SK-N-SH (cell line): Measurements from ENCODE around the gene B4GALT1. TPM values are rescaled to one million over a fixed set of nuclear protein-coding genes. Genes with fewer than 3 reads are reported as not detected.

Experiments used
- CTCF ChIA-PET: fragments of 300-600, 350-600 bp; formaldehyde crosslinking; extraction: SDS; loops from one replicate; lab custom pipeline; 2021; lab: Yijun Ruan, JAX
- POLR2A ChIA-PET: fragments of 350-600 bp; sonication (Branson Sonifier 250); formaldehyde crosslinking; extraction: SDS; loops from one replicate; lab custom pipeline; 2020; ENCODE audit warnings: antibody characterized with exemption, inconsistent platforms; lab: Yijun Ruan, JAX
- DNase-seq: peaks from one replicate; pipeline ENCODE4 v3.0.0; 2012
- H2AFZ ChIP-seq: fragments of 200-600 bp; sonication (generic); 2 replicates; pipeline ENCODE4 v1.8.1; 2016; ENCODE audit warnings: antibody characterized with exemption, mild to moderate bottlenecking, low read depth
- H3F3A ChIP-seq: fragments of 200-600 bp; sonication (generic); replicated peaks from 2 replicates; pipeline ENCODE3; 2016; ENCODE audit warnings: antibody characterized with exemption, mild to moderate bottlenecking; ENCODE audit not compliant: insufficient read depth
- H3K27ac ChIP-seq, 2 experiments: fragments of 200-500 bp in 1 of 2; fragments of 200-600 bp in 1 of 2; sonication (Bioruptor generic) in 1 of 2; sonication (generic), shearing (Covaris generic) in 1 of 2; 2 replicates each; pipeline versions ENCODE4 v1.5.1 to v1.6.1; 2014 to 2016; ENCODE audit warnings: low read depth in 2 of 2, inconsistent platforms in 1 of 2, low read length in 1 of 2, mild to moderate bottlenecking in 1 of 2, mixed read lengths in 1 of 2
- H3K27me3 ChIP-seq: fragments of 200-600 bp; sonication (generic), shearing (Covaris generic); 2 replicates; pipeline ENCODE4 v1.6.1; 2016; ENCODE audit warnings: mixed run types; ENCODE audit not compliant: insufficient read depth
- H3K36me3 ChIP-seq, 2 experiments: fragments of 200-500 bp in 1 of 2; fragments of 200-600 bp in 1 of 2; sonication (Bioruptor generic) in 1 of 2; sonication (generic) in 1 of 2; replicated peaks in 1 of 2; 2 replicates each; pipeline versions ENCODE3 to v1.5.1; 2014 to 2016; ENCODE audit warnings: low read length in 1 of 2, mild to moderate bottlenecking in 1 of 2; ENCODE audit not compliant: insufficient read depth in 2 of 2, control insufficient read depth in 1 of 2
- H3K4me1 ChIP-seq, 2 experiments: fragments of 200-500 bp in 1 of 2; fragments of 200-600 bp in 1 of 2; sonication (Bioruptor generic) in 1 of 2; sonication (generic), shearing (Covaris generic) in 1 of 2; 2 replicates each; pipeline versions ENCODE4 v1.5.1 to v1.6.1; 2014 to 2016; ENCODE audit warnings: low read depth in 1 of 2, low read length in 1 of 2, mixed run types in 1 of 2; ENCODE audit not compliant: insufficient read depth in 2 of 2, control insufficient read depth in 1 of 2
- H3K4me2 ChIP-seq: fragments of 200-600 bp; sonication (generic), shearing (Covaris generic); 2 replicates; pipeline ENCODE4 v1.6.1; 2017; ENCODE audit warnings: mixed run types
- H3K4me3 ChIP-seq, 2 experiments: fragments of 200-500 bp in 1 of 2; fragments of 200-600 bp in 1 of 2; sonication (Bioruptor generic) in 1 of 2; sonication (generic), shearing (Covaris generic) in 1 of 2; 2 replicates each; pipeline versions ENCODE4 v1.5.1 to v1.8.1; 2014 to 2016; ENCODE audit warnings: low read depth in 2 of 2, inconsistent platforms in 1 of 2, low read length in 1 of 2, mild to moderate bottlenecking in 1 of 2, mixed read lengths in 1 of 2, moderate library complexity in 1 of 2
- H3K79me2 ChIP-seq: fragments of 200-600 bp; sonication (generic); 2 replicates; pipeline ENCODE4 v1.8.1; 2017; ENCODE audit warnings: mild to moderate bottlenecking; ENCODE audit not compliant: insufficient read depth
- H3K9ac ChIP-seq: fragments of 200-600 bp; sonication (generic); 2 replicates; pipeline ENCODE4 v1.6.1; 2017; ENCODE audit warnings: mixed run types
- H3K9me2 ChIP-seq: fragments of 200-600 bp; sonication (generic); 2 replicates; pipeline ENCODE4 v1.6.1; 2017; ENCODE audit warnings: mixed run types
- H3K9me3 ChIP-seq: fragments of 200-600 bp; sonication (generic); 2 replicates; pipeline ENCODE4 v1.6.1; 2017; ENCODE audit warnings: mixed run types, mild to moderate bottlenecking, moderate library complexity
- H4K20me1 ChIP-seq: fragments of 200-600 bp; sonication (generic); 2 replicates; pipeline ENCODE4 v1.6.1; 2017; ENCODE audit warnings: mild to moderate bottlenecking, mixed run types; ENCODE audit not compliant: insufficient read depth
- ELF1 ChIP-seq: IDR thresholded peaks from 2 replicates; pipeline ENCODE4 v1.4.0; 2012
- MEF2A ChIP-seq: IDR thresholded peaks from 2 replicates; pipeline ENCODE4 v1.4.0; 2012; ENCODE audit warnings: low read depth, borderline replicate concordance
- MXI1 ChIP-seq: IDR thresholded peaks from 2 replicates; pipeline ENCODE4 v1.6.1; 2012; ENCODE audit warnings: mild to moderate bottlenecking, low read depth, low read length, improper control_type of control experiment
- NFIC ChIP-seq: IDR thresholded peaks from 2 replicates; pipeline ENCODE4 v1.4.0; 2012; ENCODE audit warnings: borderline replicate concordance
- NRF1 ChIP-seq: IDR thresholded peaks from 2 replicates; pipeline ENCODE4 v1.6.1; 2012; ENCODE audit warnings: low read depth, mild to moderate bottlenecking, low read length
- RAD21 ChIP-seq: IDR thresholded peaks from 2 replicates; pipeline ENCODE4 v1.6.1; 2012; ENCODE audit warnings: mild to moderate bottlenecking, low read length
- SIN3A ChIP-seq: IDR thresholded peaks from 2 replicates; pipeline ENCODE4 v1.6.1; 2012; ENCODE audit warnings: low read depth, mild to moderate bottlenecking, low read length, moderate library complexity, borderline replicate concordance
- TCF12 ChIP-seq: IDR thresholded peaks from 2 replicates; pipeline ENCODE4 v1.4.0; 2012
- USF1 ChIP-seq: IDR thresholded peaks from 2 replicates; pipeline ENCODE4 v1.4.0; 2012; ENCODE audit warnings: low read depth, borderline replicate concordance
- YY1 ChIP-seq: IDR thresholded peaks from 2 replicates; pipeline ENCODE4 v1.4.0; 2012; ENCODE audit warnings: low read depth, mild to moderate bottlenecking
- ZBTB33 ChIP-seq: IDR thresholded peaks from 2 replicates; pipeline ENCODE4 v1.4.0; 2012; ENCODE audit warnings: low read depth, borderline replicate concordance
- WGBS: methylation state at CpG from one replicate; pipeline ENCODE4 v1.1.6; 2017; ENCODE audit warnings: low lambda C conversion rate; 5-methylcytosine and 5-hydroxymethylcytosine counted together
- polyA plus RNA-seq, 3 experiments: library from polyadenylated mRNA; depleted of rRNA; stranded (reverse); fragments of >200 nt; gene quantifications; 2 replicates each; pipeline ENCODE4 v1.2.3, GENCODE V29; 2012

Gene B4GALT1
- polyA plus RNA-seq, 1 of the 3 experiments (the other 2 are of a cell fraction), result 36.2 TPM

DNA sequence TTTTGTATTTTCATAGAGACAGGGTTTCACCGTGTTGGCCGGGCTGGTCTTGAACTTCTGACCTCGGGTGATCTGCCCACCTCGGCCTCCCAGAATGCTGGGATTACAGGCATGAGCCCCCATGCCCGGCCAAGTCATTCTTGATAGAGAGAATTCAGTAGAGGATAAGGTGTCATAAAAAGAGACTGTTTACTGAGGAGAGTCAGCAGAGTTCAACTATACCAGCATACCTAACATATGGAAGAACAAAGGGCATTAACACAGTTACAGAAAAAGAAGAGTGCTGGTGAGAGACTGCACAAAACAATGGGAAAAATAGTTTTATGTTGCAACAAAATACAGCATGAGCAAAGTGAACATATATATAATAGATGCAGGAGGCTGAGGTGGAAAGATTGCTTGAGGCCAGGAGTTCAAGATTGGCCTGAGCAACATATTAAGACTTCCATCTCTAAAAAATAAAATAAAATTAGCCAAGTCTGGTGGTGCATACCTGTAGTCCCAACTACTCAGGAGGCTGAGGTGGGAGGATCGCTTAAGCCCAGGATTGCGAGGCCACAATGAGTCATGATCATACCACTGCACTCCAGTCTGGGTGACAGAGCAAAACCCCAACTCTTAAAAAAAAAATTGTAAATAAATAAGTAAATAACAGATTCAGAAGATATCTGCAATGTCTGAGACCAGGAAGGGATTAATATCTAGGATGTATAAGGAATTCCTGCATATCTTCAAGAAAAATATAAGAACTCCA lies 19.5 kb downstream of the B4GALT1 start:
- CTCF ChIA-PET, result interaction anchor here (0.8 kb wide), 1 partner anchor 67 kb away, joined by 3 read pairs; no protein-coding TSS in a partner anchor

GRCh38 chr9:33146298-33146697 lies 20.8 kb downstream of the B4GALT1 start:
- CTCF ChIA-PET, result no interaction called here
- WGBS, result 100% methylated on average over 2 of the region's 2 CpGs

More for the DNA sequence above, 19.5 kb downstream of the B4GALT1 start:
- POLR2A ChIA-PET, result no interaction called here
- no peaks in the 10 kb centered on the region for H3K9me3 ChIP-seq
- peaks cover 29% of the 10 kb centered on the region; the same call in 1 of the 2 replicates for H4K20me1 ChIP-seq
- no peaks in the 10 kb centered on the region for H3K27me3 ChIP-seq
- peaks cover 0 to under 1% of the 10 kb centered on the region in 2 experiments for H3K36me3 ChIP-seq
- no peak overlapping the region for H3K4me2 ChIP-seq
- no peak overlapping the region for H3K9ac ChIP-seq
- 85% methylated on average over 7 of the region's 7 CpGs for WGBS
- TF ChIP-seq USF1, result no peak
- TF ChIP-seq NFIC, result no peak
- no peak for TF ChIP-seq RAD21
- no peak for TF ChIP-seq YY1
- TF ChIP-seq NRF1, result no peak
- H3K27ac ChIP-seq, result no peak overlapping the region
- H3K9me2 ChIP-seq, result no peaks in the 10 kb centered on the region
- H3F3A ChIP-seq, result peaks cover 24% of the 10 kb centered on the region
- no peak for DNase-seq
- peaks cover 6 to 22% of the 10 kb centered on the region in 2 experiments; a peak in 2 of 4 replicates for H3K4me1 ChIP-seq
- no peak overlapping the region for H3K4me3 ChIP-seq
- H3K79me2 ChIP-seq, result peaks cover 93% of the 10 kb centered on the region
- H2AFZ ChIP-seq, result no peak overlapping the region

More at GRCh38 chr9:33146298-33146697, 20.8 kb downstream of the B4GALT1 start:
- H3K27me3 ChIP-seq, result no peaks in the 10 kb centered on the region
- no peak overlapping the region for H2AFZ ChIP-seq
- peaks cover 0 to 3% of the 10 kb centered on the region in 2 experiments for H3K36me3 ChIP-seq
- TF ChIP-seq MEF2A (no peak), USF1 (no peak), YY1 (no peak), ZBTB33 (no peak), SIN3A (no peak), NRF1 (no peak), MXI1 (no peak), ELF1 (no peak), TCF12 (no peak)
- no peak overlapping the region for H3K4me2 ChIP-seq
- peaks cover 6 to 14% of the 10 kb centered on the region in 2 experiments; a peak in 2 of 4 replicates for H3K4me1 ChIP-seq
- H3K27ac ChIP-seq, result no peak overlapping the region
- DNase-seq, result no peak
- no peaks in the 10 kb centered on the region for H3K9me3 ChIP-seq
- H3K79me2 ChIP-seq, result peaks cover 95% of the 10 kb centered on the region
- POLR2A ChIA-PET, result no interaction called here
- H3K9ac ChIP-seq, result no peak overlapping the region
- no peak overlapping the region for H3K4me3 ChIP-seq
- H3K9me2 ChIP-seq, result no peaks in the 10 kb centered on the region
- H3F3A ChIP-seq, result peaks cover 11% of the 10 kb centered on the region
- H4K20me1 ChIP-seq, result peaks cover 34% of the 10 kb centered on the region
